ENCODE results near the gene USP32. TPM values are rescaled to one million over a fixed set of nuclear protein-coding genes. Genes with fewer than 3 reads are reported as not detected.
"Not testable (repeated sequence)": the region's sequence is repeated elsewhere in the genome, so short reads cannot be mapped to it uniquely, and the experiment has no call there.

Gene USP32
- total RNA-seq, 1 donor from 2014 or later: 59.6 TPM

GRCh38 chr17:60435244-60436167 lies 43.6 kb upstream of the USP32 start:
- peak; percentile 61 for DNase-seq
- TF ChIP-seq CTCF (IDR thresholded peaks at IDR 0.05; ENCODE audit: partially characterized antibody, unreplicated experiment): peak; percentile 81
- Mint-ChIP-seq H3K9me3 (ENCODE audit: unreplicated experiment) (peaks cover 7% of the 10 kb centered on the region), H3K36me3 (ENCODE audit: unreplicated experiment) (peaks cover 19% of the 10 kb centered on the region), H3K4me3 (ENCODE audit: unreplicated experiment) (no peak overlapping the region), H3K27ac (ENCODE audit: unreplicated experiment) (no peak overlapping the region), H3K4me1 (ENCODE audit: low read depth, unreplicated experiment) (peaks cover 1% of the 10 kb centered on the region), H3K27me3 (ENCODE audit: unreplicated experiment) (peaks cover 2% of the 10 kb centered on the region)

GRCh38 chr17:60433021-60433997 lies 41.4 kb upstream of the USP32 start:
- H3K27ac Mint-ChIP-seq (ENCODE audit: unreplicated experiment); H3K4me1 Mint-ChIP-seq (ENCODE audit: low read depth, unreplicated experiment); DNase-seq; H3K27me3 Mint-ChIP-seq (ENCODE audit: unreplicated experiment); H3K4me3 Mint-ChIP-seq (ENCODE audit: unreplicated experiment); H3K9me3 Mint-ChIP-seq (ENCODE audit: unreplicated experiment): not testable (repeated sequence)
- H3K36me3 Mint-ChIP-seq (ENCODE audit: unreplicated experiment): peaks cover 19% of the 10 kb centered on the region

GRCh38 chr17:60430561-60430960 lies 38.6 kb upstream of the USP32 start:
- not testable (repeated sequence) for H3K9me3 Mint-ChIP-seq (ENCODE audit: unreplicated experiment); DNase-seq; H3K4me3 Mint-ChIP-seq (ENCODE audit: unreplicated experiment); H3K27me3 Mint-ChIP-seq (ENCODE audit: unreplicated experiment); H3K4me1 Mint-ChIP-seq (ENCODE audit: low read depth, unreplicated experiment); H3K27ac Mint-ChIP-seq (ENCODE audit: unreplicated experiment)
- H3K36me3 Mint-ChIP-seq (ENCODE audit: unreplicated experiment): peaks cover 19% of the 10 kb centered on the region

- H3K9me3 Mint-ChIP-seq (ENCODE audit: unreplicated experiment); H3K4me1 Mint-ChIP-seq (ENCODE audit: low read depth, unreplicated experiment); H3K4me3 Mint-ChIP-seq (ENCODE audit: unreplicated experiment); DNase-seq; H3K27me3 Mint-ChIP-seq (ENCODE audit: unreplicated experiment); H3K27ac Mint-ChIP-seq (ENCODE audit: unreplicated experiment): not testable (repeated sequence)
- peaks cover 16% of the 10 kb centered on the region for H3K36me3 Mint-ChIP-seq (ENCODE audit: unreplicated experiment)
Measured at GRCh38 chr17:60428491-60428890, 36.6 kb upstream of the USP32 start.

- Mint-ChIP-seq H3K27ac (ENCODE audit: unreplicated experiment) (no peak overlapping the region), H3K4me1 (ENCODE audit: low read depth, unreplicated experiment) (no peaks in the 10 kb centered on the region), H3K36me3 (ENCODE audit: unreplicated experiment) (peaks cover 4% of the 10 kb centered on the region), H3K27me3 (ENCODE audit: unreplicated experiment) (peaks cover 1% of the 10 kb centered on the region), H3K9me3 (ENCODE audit: unreplicated experiment) (peaks cover 1% of the 10 kb centered on the region), H3K4me3 (ENCODE audit: unreplicated experiment) (no peak overlapping the region)
- no peak for TF ChIP-seq CTCF (IDR thresholded peaks at IDR 0.05; ENCODE audit: partially characterized antibody, unreplicated experiment)
- no peak for DNase-seq
Measured at GRCh38 chr17:60426596-60426995, 34.7 kb upstream of the USP32 start.

- TF ChIP-seq CTCF (IDR thresholded peaks at IDR 0.05; ENCODE audit: partially characterized antibody, unreplicated experiment): no peak
Measured at GRCh38 chr17:60425626-60426025, 33.7 kb upstream of the USP32 start.

More at GRCh38 chr17:60425626-60426025, 33.7 kb upstream of the USP32 start:
- H3K4me1 Mint-ChIP-seq (ENCODE audit: low read depth, unreplicated experiment): no peaks in the 10 kb centered on the region
- no peak overlapping the region for H3K27ac Mint-ChIP-seq (ENCODE audit: unreplicated experiment)
- peaks cover 4% of the 10 kb centered on the region for H3K27me3 Mint-ChIP-seq (ENCODE audit: unreplicated experiment)
- peaks cover 4% of the 10 kb centered on the region for H3K36me3 Mint-ChIP-seq (ENCODE audit: unreplicated experiment)
- peaks cover 1% of the 10 kb centered on the region for H3K9me3 Mint-ChIP-seq (ENCODE audit: unreplicated experiment)
- H3K4me3 Mint-ChIP-seq (ENCODE audit: unreplicated experiment): no peak overlapping the region
- no peak for DNase-seq
